ENCODE measurements around the gene PDGFRB. TPM values are rescaled to one million over a fixed set of nuclear protein-coding genes. Genes with fewer than 3 reads are reported as not detected.
A peak's percentile ranks its signal among the peaks of the same experiment; 100 is the strongest.

The PDGFRB gene
- total RNA-seq, 2 donors from 2014 or later, result 24.1 to 34.2 TPM

- Histone ChIP-seq H3K27me3 (no peaks in the 10 kb centered on the region), H3K9me3 (no peaks in the 10 kb centered on the region), H3K36me3 (replicated peaks in 1 of 2; ENCODE audit: insufficient read depth in 1 of 2, low read depth in 2 of 2) (no peaks in the 10 kb centered on the region), H3K27ac (no peak overlapping the region), H3K4me3 (no peak overlapping the region), H3K4me1 (no peaks in the 10 kb centered on the region)
- no peak for TF ChIP-seq CTCF (IDR thresholded peaks at IDR 0.05)
- no peak for TF ChIP-seq POLR2A (IDR thresholded peaks at IDR 0.05)
- intact Hi-C loops (cut with DNase I), result no loop called here
- DNase-seq, result no peak
- WGBS, 2 donors, result 82 to 88% methylated on average over 5 of the region's 5 CpGs
- ATAC-seq, result no peak
Measured at GRCh38 chr5:150066436-150066835, 89.2 kb downstream of the PDGFRB start.

GRCh38 chr5:150065886-150066285 is 89.8 kb downstream of the PDGFRB start:
- ATAC-seq (no peak), DNase-seq (peak in 1 of 4 donors; percentile 55)
- no peaks in the 10 kb centered on the region for H3K9me3 ChIP-seq
- TF ChIP-seq CTCF (IDR thresholded peaks at IDR 0.05) (no peak), POLR2A (IDR thresholded peaks at IDR 0.05) (no peak)
- H3K4me3 ChIP-seq, result no peak overlapping the region
- intact Hi-C loops (cut with DNase I), result no loop called here
- peak overlapping the region in 1 of 4 donors; percentile 46 for H3K27ac ChIP-seq
- WGBS, 2 donors, result 53% methylated on average over 10 of the region's 10 CpGs
- H3K27me3 ChIP-seq, result no peaks in the 10 kb centered on the region
- H3K36me3 ChIP-seq (replicated peaks in 1 of 2; ENCODE audit: insufficient read depth in 1 of 2, low read depth in 2 of 2), result no peaks in the 10 kb centered on the region
- H3K4me1 ChIP-seq, result no peaks in the 10 kb centered on the region

DNA sequence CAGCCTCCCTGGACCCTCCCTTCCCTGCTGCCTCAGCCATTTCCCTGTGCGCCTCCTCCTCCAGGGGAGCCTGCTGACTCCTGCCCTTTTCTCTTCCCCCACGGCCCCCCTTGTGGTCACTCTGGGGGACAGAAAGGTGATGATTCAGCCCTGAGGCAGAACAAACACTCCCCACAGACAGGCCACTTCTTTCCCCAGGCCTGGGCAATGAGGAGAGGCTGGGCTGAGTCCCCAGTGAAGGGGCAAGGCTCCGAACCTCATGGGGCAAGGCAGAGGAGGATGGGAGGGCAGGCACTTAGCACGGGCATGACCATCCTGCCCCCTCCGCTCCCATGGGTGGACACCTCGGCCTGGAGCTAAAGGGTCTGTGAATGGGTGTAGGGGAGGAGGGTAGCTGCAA is 90.3 kb downstream of the PDGFRB start:
- intact Hi-C loops (cut with DNase I), result no loop called here
- Histone ChIP-seq H3K4me1 (no peaks in the 10 kb centered on the region), H3K4me3 (no peak overlapping the region), H3K9me3 (no peaks in the 10 kb centered on the region), H3K36me3 (replicated peaks in 1 of 2; ENCODE audit: insufficient read depth in 1 of 2, low read depth in 2 of 2) (no peaks in the 10 kb centered on the region), H3K27me3 (no peaks in the 10 kb centered on the region), H3K27ac (peak overlapping the region in 1 of 4 donors; percentile 46)
- DNase-seq (peak in 1 of 4 donors; percentile 56), ATAC-seq (peak; percentile 24)
- WGBS, 2 donors, result 59 to 74% methylated on average over 3 to 6 of the region's 6 CpGs
- TF ChIP-seq CTCF (IDR thresholded peaks at IDR 0.05) (no peak), POLR2A (IDR thresholded peaks at IDR 0.05) (no peak)

DNA sequence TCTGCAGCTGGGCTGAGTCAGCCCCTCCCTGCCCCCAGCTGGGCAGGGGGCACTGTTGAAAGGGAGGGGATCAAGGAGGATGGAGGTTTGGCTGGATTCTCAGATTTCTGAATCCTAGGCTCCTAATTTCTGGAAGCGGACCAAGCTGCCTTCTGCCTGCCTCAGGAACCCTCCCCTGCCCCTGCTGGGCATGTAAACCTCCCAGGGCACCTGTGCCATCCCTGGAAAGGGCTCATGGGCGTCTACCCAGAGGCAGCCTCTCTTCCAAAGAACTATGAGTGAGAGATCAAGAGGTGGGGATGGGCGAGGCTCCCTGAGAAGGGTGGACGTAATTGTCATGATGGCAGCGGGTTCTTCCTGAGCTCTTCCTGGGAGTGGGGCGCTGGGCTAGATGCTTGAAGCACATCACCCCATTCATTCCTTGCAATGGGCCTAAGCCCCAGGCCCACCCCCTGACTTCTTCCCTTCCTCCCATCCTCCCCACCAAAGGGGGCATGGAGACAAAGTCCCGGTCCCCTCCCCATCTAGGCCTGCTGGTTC is 90.9 kb downstream of the PDGFRB start:
- DNase-seq (no peak), ATAC-seq (no peak)
- Histone ChIP-seq H3K27ac (no peak overlapping the region), H3K9me3 (no peaks in the 10 kb centered on the region), H3K36me3 (replicated peaks in 1 of 2; ENCODE audit: insufficient read depth in 1 of 2, low read depth in 2 of 2) (no peaks in the 10 kb centered on the region), H3K4me3 (no peak overlapping the region), H3K4me1 (no peaks in the 10 kb centered on the region), H3K27me3 (no peaks in the 10 kb centered on the region)
- TF ChIP-seq POLR2A (IDR thresholded peaks at IDR 0.05), result no peak
- no peak for TF ChIP-seq CTCF (IDR thresholded peaks at IDR 0.05)
- WGBS, 2 donors, result 72 to 81% methylated on average over 7 of the region's 7 CpGs
- intact Hi-C loops (cut with DNase I), result no loop called here

Small RNAs within 50 kb of the gene (small RNA-seq; reads per million reads assigned to genes)
- gene RF00019, result not detected

Other genes with a start within 250 kb of the PDGFRB start
- not detected for gene PDE6A, start 211.1 kb downstream of the PDGFRB start, total RNA-seq
- gene SLC26A2, start 195.1 kb downstream of the PDGFRB start, total RNA-seq, result 1 to 10 TPM; 2.3 to 6.5 TPM
- 1 to 10 TPM; 2.1 to 3.0 TPM for gene TIGD6, start 155.2 kb downstream of the PDGFRB start, total RNA-seq
- 10 to 100 TPM; 22.6 to 43.5 TPM for gene HMGXB3, start 155.1 kb downstream of the PDGFRB start, total RNA-seq
- 10 to 100 TPM in 1 of 2 donors, 1 to 10 TPM in 1; 5.3 to 13.5 TPM for gene CSF1R, start 69.3 kb downstream of the PDGFRB start, total RNA-seq
- not detected for gene CDX1, start 10.9 kb upstream of the PDGFRB start, total RNA-seq
- not detected for gene SLC6A7, start 34.2 kb upstream of the PDGFRB start, total RNA-seq
- under 1 TPM in 1 of 2 donors, not detected in 1; 0.26 TPM for gene CAMK2A, start 133.9 kb upstream of the PDGFRB start, total RNA-seq
- under 1 TPM in 1 of 2 donors, not detected in 1; 0.26 TPM for gene ARSI, start 147.1 kb upstream of the PDGFRB start, total RNA-seq
- 10 to 100 TPM; 18.9 to 23.4 TPM for gene TCOF1, start 201.9 kb upstream of the PDGFRB start, total RNA-seq

Data from body of pancreas (tissue), 4 donors.